HG03575 (cell line): Measurements from ENCODE around the gene OR1K1.
"Not testable (repeated sequence)": the region's sequence is repeated elsewhere in the genome, so short reads cannot be mapped to it uniquely, and the experiment has no call there.

Source experiments
- ATAC-seq: cut with Tn5 transposase; IDR thresholded peaks from one replicate; pipeline ENCODE4 v1.9.1; 2021; ENCODE audit not compliant: unreplicated experiment, insufficient number of reproducible peaks, low FRiP score; ENCODE audit errors: extremely low read depth

Gene OR1K1

DNA sequence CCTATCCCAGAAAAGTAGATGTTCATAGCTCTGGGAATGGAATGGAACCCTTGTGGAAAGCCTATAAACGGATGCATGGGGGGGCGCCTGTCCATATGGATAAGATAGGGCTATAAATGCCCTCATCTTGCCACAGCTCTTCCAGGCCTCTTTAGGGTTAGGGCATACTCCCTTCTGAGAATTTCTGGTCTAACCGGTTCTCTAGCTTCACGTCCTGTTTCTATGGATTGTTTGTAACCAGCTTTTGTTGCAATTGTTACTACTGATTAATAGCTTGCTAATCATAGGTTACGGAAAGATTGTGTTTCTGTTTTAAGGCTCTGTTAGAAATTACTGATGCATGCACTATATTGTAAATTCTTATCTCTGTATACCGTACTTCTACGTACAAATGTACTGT, 9.3 kb downstream of the OR1K1 start:
- ATAC-seq, result not testable (repeated sequence)

DNA sequence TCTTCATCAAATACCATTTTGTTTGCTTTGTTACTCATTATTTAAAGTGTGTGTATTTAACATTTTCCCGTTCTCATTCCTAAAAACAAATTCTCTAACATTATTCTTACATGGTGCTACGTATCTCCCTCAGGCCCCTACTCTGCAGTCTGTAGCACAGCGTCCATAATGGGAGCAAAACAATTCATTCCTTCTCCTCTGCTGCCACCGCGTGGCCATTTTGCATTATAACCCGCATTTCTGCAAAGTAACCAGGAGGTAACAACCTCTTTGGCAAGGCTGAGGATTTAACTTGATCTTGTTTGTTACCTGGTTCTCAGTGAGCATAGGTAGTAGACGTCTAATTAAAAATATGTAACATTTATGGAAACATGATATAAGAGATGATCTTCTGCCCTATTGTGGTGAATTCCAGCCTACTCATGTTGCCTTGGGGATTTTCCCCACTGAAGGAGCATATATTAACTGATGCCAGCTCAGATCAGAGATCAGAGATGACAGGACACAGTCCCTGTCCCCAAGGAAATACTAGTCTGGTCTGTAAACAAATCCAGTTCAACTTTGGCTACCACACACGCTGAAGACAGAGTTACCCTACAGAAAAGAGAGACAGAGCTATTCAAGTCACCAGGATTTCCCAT, 10.5 kb downstream of the OR1K1 start:
- ATAC-seq, result no peak

DNA sequence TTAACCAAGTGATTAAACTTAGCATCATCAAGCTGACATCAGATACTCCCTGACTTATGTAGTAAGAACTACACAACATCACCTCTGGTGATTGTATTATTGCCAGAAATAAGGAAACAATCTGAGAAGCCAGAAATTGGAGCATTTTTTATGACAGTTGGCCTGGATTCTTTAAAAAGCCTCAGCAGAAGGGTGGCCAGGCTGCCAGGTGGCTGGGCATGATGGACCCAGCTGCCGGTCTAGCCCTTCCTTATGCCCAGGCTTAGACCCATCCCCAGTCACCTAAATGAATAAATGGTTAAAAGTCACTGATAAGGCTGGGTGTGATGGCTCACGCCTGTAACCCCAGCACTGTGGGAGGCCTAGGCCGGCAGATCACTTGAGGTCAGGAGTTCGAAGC, 12.8 kb downstream of the OR1K1 start:
- no peak for ATAC-seq

DNA sequence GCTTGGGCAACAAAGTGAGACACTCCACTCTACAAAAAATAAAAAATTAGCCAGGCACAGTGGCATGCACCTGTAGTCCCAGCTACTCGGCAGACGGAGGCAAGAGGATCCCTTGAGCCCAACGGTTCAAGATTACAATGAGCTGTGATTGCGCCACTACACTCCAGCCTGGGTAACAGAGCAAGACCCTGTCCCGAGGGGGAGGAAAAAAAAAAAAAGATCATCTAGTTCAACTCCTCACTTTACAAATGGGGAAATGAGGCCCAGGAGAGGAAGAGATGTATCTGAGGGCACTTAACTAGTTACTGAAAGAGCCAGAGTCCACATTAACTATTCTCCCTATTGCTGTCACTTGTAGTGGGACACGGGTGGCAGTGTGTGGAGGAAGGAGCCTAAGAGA, 14.6 kb downstream of the OR1K1 start:
- ATAC-seq, result no peak

DNA sequence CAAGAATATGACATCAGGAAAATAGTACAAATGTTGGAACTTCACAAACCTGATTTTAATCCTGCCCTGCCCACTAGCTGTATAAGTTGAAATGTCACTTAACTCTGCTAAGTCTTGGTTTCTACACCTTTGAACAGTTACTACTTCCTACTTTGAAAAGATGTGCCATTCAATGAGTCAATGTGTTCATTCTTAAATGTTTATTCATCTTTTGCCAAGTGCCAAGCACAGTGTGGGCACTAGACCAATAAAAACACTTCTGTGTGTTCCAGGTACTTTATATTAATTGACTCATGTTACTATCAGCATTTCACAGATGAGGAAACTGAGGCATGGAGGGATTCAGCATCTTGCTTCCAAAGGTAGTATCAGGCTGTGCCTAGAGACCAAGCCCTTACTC, 15.6 kb downstream of the OR1K1 start:
- no peak for ATAC-seq

DNA sequence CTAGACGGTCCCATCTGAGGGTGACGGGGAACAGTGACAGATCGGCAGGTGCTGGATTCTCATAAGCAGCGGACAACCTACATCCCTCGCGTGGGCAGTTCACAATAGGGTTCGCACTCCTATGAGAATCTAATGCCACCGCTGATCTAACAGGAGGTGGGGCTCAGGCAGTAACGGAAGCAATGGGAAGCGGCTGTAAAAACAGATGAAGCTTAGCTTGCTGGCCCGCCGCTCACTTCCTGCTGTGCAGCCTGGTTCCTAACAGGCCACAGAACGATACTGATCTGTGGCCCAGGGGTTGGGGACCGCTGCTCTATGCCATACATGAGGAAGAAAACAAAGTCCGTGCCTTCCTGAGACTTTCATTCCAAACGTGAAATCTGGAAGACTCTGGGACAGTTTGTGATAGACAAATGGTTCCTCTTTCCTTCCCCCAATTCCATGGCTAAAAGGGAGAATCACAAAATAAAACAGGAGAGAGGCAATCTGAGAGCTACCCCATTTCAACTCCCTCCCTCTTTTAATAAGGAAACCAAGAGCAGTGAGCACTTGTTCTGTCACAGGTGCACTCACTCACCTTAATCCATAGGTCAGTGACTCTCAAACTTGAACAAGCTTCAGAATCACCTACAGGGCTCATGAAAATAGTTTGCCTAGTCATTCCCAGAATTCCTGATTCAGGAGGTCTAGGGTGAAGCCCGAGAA, 16.4 kb downstream of the OR1K1 start:
- ATAC-seq, result no peak

DNA sequence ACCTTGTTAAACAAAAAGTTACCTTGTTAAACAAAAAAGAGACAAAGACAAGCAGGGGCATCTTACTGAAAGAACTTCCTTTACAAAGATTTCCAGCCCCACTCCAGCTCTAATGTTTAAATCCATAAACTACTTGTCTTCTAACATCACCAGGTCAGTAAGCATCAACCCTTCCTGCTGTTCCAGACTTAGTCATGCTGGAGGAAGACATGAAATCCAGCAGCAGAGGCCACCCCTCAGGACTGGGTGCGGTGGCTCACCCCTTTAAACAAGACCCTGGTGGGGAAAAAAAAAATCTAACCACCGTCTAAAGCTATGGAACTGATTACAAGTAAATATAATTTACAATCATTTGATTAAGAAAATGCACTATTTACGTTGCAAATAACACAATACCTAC, 19.4 kb downstream of the OR1K1 start:
- ATAC-seq, result no peak

DNA sequence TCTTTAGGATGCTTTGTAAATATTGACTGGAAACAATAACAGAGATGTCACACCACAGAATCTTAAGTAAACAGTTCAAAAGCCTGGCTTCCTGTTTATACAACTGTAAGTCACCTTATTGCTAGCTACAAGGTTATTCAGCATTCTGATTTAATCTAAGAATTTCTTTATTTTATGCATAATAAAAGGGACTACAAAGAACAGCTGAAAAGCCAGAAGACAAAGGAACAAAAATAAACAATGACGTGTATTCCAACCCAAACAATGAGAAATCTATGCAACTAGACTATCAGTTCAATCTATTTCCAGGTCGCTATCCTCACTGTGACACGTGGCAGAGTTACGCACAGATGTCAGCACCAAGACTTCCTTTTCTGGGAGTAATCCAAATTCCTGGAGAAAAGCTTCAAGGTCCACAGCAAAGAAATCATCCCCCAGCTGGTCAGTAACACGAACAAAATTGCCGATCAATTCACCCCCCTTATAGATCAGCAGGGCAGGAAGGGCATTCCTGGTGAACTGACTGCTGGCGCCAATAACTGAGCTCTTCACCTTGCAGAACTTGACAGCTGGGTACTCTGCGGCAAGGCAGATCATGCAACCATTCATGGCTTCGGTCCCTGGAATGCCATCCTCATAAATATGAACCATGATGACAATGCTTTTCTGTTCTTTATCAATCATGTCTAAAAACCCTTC, 20.0 kb downstream of the OR1K1 start:
- no peak for ATAC-seq

DNA sequence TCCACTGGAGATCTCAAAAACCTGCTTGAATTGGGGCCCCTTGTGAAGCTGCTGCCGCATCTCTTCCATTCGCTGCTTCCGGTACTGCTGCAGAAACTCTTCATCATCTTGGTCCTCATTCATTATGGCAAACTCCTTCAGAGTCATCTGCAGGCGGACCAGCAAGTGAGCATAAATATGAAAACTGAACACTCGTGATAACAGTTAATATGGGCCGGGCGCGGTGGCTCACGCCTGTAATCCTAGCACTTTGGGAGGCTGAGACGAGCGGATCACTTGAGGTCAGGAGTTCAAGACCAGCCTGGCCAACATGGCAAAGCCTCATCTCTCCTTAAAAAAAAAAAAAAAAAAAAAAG, 20.5 kb downstream of the OR1K1 start:
- no peak for ATAC-seq

DNA sequence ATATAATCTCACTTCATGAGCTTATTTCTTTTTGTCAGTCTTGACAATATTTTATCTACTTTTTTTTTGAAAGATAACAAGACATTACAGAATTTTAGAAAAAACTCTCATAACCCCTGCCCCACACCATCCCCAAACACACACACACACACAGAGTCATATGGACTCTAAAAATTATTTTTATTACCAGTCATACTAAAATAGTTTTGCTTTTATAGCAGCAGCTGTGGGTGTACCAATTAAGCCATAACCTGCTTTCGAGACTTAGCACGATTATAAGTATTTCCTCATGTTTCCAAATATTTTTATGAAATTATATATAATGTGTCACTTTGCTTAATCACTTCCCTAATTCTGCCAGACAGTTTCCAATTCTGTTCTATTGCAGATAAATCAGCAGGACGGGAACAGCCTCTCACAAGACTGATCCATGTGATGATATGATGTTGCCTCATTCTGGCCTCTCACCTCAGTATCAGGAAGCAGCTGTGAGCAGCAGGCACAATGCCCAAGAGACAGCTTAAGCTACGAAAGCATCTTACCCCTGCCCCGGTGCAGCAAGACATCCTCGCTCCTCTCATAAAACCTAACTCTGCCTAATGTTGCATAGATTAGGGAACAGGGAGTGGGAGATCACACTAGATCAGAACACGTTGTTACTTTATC, 21.5 kb downstream of the OR1K1 start:
- no peak for ATAC-seq

DNA sequence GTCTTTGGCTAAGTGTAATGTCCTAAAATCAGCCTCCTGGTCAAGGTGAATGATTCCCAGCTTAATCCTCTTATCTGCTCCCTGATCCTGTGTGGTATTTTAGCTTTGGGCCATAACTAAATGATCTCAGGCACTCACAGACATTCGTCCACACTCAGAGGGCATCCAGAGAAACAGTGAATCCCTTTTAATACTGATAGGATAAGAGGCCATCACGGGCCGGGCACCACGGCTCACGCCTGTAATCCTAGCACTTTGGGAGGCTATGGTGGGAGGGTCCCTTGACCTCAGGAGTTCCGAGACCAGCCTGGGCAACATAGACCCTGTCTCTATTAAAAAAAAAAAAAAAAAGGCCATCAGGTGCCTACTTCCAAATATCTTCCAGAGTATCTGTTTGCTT, 22.1 kb downstream of the OR1K1 start:
- ATAC-seq, result no peak

DNA sequence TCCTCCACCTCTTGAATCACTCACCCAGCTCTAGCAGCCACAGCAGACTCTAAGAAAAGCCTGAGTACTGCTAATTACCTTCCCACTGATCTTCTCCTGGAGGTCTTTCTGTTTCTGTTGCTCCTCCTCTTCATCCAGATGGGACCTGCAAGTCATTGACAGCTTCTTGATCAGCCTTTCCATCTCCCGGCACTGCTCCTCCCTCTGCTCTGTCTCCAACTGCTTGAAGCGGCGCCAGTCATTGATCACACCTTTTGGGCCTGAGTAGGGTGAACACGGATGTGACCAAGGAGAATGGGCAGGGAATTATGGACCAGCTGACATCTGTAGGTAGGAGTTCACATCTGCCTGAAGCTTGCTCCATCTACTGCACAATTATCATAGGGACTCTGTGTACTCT, 23.0 kb downstream of the OR1K1 start:
- no peak for ATAC-seq

DNA sequence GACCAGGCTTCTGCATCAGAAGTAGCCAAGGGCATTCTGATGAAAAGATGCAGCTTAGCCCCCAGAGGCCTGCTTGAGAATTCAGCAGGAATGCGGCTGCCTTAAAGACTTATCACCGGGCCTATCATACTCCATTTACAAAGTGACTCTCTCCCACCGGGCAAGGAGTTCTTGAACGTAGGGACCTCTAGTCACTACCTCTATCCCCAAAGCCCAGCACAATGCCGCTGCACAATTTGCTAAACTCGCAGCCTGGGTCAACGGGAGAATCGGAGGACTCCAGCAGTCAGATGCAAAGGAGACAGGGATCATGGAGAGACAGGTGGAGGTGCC, 27.8 kb downstream of the OR1K1 start:
- no peak for ATAC-seq

DNA sequence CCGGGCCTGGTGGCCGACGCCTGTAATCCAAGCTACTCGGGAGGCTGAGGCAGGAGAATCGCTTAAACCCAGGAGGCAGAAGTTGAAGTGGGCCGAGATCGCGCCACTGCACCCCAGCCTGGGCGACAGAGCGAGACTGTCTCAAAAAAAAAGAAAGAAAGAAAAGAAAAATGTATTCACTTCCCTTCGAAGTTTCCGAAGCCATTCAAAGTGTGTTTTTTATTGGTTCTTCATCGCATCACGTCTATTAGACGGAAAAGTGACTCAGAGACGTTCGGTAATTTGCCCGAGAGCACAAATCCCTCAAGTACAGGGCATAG, 29.0 kb downstream of the OR1K1 start:
- ATAC-seq, result not testable (repeated sequence)

DNA sequence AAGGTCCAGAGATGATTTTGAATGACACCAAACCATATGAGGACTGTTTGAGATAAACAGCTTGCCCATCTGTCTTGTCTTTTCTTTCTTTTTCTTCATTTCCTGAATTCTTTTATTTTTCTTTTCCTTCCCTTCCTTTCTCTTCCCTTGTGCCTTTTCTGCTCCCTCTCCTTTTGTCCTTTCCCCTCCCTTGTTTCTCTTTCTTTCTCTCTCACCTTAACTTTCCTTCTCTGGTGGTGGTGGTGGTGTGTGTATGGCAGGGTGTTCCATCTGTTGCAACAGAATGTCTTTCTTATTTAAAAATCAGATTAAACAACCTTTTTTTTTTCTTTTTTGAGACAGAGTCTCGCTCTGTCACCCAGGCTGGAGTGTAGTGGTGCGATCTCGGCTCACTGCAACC, 32.3 kb downstream of the OR1K1 start:
- ATAC-seq, result no peak

DNA sequence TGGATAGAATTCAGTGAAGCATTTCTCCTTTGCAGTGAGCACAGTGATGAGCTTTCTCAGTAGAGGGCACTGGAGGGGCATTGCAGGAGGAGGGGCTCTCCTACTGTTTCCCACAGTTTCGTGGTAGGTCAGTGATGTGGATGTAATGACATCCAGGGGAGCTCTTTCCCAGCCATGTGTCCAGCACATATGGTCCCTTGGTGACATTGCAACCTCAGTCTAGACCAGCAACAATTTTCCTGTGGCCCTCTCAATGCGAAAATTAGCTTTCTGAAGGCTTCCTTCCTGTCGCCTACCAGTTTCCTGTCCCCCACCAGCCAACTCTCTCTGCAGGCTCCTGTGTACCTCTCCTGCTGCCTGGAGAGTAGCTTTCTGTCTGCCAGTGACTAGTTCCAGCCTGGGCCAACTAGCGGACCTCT, 35.4 kb downstream of the OR1K1 start:
- ATAC-seq, result no peak

DNA sequence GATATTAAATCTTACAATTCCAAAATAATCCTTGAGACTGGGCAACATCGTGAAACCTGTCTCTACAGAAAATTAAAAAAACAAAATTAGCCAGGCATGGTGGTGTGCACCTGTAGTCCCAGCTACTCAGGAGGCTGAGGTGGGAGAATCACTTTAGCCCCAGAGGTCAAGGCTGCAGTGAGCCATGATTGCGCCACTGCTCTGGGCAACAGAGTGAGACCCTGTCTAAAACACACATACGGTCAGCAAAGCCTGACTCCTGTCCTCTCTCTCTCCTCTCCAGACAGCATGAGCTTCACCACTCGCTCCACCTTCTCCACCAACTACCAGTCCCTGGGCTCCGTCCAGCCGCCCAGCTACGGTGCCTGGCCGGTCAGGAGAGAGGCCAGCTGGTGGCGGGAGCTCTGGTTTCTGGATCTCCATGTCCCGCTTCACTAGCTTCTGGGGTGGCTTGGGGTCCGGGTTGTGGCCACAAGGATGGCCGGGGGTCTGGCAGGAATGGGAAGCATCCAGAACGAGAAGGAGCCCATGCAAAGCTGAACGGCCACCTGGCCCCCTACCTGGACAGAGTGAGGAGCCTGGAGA, 37.4 kb downstream of the OR1K1 start:
- ATAC-seq, result no peak

DNA sequence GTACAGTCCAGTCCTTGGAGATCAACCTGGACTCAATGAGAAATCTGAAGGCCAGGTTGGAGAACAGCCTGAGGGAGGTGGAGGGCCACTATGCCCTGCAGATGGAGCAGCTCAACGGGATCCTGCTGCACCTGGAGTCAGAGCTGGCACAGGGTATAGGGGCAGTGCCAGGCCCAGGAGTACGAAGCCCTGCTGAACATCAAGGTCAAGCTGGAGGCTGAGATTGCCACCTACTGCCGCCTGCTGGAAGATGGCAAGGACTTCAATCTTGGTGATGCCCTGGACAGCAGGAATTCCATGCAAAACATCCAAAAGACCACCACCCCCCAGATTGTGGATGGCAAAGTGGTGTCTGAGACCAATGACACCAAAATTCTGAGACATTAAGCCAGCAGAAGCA, 38.5 kb downstream of the OR1K1 start:
- not testable (repeated sequence) for ATAC-seq

DNA sequence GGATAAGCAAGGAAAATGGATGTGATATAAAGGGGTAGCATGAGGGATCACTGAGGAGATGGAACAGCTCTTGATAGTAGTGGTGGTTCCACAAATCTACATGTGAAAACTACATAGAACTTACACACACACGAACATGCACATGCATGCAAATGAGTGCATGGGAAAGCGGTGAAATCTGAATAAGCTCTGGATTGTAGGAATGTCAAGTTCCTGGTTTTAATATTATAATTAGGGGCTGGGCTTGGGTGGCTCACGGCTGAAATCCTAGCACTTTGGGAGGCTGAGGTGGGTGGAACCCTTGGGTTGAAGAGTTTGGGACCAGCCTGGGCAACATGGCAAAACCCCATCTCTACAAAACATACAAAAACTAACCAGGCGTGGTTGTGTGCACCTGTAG, 41.6 kb downstream of the OR1K1 start:
- no peak for ATAC-seq

DNA sequence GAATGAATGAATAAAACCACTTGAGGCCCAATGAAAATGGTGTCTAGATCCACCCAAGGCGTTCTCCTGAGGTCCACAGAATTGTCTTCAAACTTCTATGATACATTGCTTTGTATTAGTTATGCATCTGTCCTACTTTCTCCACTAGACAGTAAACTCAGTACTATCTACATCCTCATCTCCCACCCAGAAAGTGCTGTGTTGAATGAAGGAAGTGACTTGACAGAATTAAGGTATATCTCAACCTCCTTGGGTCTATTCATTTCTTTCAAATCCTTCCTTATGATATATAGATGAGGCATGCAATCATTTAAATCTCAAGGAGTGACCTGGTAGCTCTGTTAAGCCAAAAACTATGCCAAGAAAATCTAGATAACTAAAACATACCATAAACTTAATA, 44.2 kb downstream of the OR1K1 start:
- no peak for ATAC-seq
